ENCODE data around the gene RASL10B.

- TF ChIP-seq POLR2A (IDR thresholded peaks at IDR 0.05) (no peak), CTCF (IDR thresholded peaks at IDR 0.05) (no peak), POLR2AphosphoS5 (IDR thresholded peaks at IDR 0.05; ENCODE audit: insufficient read depth in 1 of 2, low read depth in 1 of 2) (no peak)
These were observed 29.9 kb upstream of the RASL10B start for GRCh38 chr17:35701491-35701890.
